Brain microvascular endothelial cell (primary cell): ENCODE data around the gene BCOR.

ENCODE experiments used
- DNase-seq: peaks from one replicate; pipeline ENCODE4 v3.0.0-alpha.2; 2020
- H3K27ac ChIP-seq: fragments of 250-450 bp; sonication (Bioruptor Pico); 2 replicates; pipeline ENCODE4 v1.5.1; 2020; ENCODE audit warnings: mild to moderate bottlenecking, moderate library complexity
- H3K27me3 ChIP-seq: fragments of 250-450 bp; sonication (Bioruptor Pico); replicated peaks from 2 replicates; pipeline ENCODE4 v1.5.1; 2020; ENCODE audit warnings: mild to moderate bottlenecking
- H3K36me3 ChIP-seq: fragments of 250-450 bp; sonication (Bioruptor Pico); replicated peaks from 2 replicates; pipeline ENCODE4 v1.5.1; 2020; ENCODE audit warnings: mild to moderate bottlenecking
- H3K4me3 ChIP-seq: 2 replicates; pipeline ENCODE4 v1.5.1; 2011; ENCODE audit warnings: low read depth, mild to moderate bottlenecking, control low read depth, low read length, moderate library complexity
- in situ Hi-C: cut with HindIII; loops from 2 replicates; pipeline ENCODE4 v1.10.0; 2017; ENCODE audit warnings: low sequenced_read_pairs, low pct_ligation_motif_present
- TF ChIP-seq, protein P1 (sequence below): IDR thresholded peaks from 2 replicates; pipeline ENCODE4 v1.5.1; 2011; ENCODE audit warnings: low read depth, mild to moderate bottlenecking, moderate library complexity, low read length, control low read depth, inconsistent platforms; ENCODE audit errors: missing control alignments

Gene BCOR

DNA sequence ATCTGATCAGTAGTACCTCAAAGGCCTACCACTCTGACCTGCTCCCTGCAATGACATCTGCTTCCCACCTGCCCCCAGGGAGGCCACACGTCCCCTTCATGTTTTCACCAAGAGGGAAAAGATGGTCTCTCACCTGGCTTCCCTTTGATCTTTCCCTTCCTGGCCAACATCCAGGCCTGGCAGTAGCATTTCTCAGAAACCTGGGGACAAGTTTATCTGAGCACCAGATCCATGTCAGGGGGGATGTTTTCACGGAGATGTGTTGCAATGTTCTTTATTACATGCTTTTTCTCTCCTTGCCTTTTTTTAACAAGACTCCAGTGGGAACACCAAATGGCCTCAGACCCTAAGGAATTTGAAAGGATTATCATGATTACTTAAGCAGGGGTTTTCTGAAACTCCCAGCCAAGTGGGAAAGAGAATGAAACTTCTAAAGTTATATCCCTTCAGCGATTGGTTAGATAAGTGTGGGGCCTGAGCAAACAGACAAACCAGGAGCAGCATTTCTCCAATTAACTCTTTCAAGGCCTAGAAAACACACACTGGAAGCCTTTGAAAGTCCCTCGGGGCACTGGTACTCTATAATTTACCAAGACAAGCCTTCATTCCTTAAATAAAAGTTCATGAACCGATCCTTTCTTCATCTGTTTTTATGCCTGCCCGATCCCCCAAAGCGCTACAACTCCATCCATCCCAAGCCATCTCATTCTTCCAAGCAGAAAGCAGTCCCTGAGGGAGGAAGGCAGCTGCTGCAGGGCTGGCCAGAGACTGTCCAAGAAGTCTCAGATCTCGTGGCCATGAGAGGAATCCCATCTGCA, 94.1 kb downstream of the BCOR start:
- no peaks in the 10 kb centered on the region for H3K36me3 ChIP-seq
- DNase-seq = no peak
- TF ChIP-seq, protein P1, sequence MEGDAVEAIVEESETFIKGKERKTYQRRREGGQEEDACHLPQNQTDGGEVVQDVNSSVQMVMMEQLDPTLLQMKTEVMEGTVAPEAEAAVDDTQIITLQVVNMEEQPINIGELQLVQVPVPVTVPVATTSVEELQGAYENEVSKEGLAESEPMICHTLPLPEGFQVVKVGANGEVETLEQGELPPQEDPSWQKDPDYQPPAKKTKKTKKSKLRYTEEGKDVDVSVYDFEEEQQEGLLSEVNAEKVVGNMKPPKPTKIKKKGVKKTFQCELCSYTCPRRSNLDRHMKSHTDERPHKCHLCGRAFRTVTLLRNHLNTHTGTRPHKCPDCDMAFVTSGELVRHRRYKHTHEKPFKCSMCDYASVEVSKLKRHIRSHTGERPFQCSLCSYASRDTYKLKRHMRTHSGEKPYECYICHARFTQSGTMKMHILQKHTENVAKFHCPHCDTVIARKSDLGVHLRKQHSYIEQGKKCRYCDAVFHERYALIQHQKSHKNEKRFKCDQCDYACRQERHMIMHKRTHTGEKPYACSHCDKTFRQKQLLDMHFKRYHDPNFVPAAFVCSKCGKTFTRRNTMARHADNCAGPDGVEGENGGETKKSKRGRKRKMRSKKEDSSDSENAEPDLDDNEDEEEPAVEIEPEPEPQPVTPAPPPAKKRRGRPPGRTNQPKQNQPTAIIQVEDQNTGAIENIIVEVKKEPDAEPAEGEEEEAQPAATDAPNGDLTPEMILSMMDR = no peak
- in situ Hi-C loops = no loop called here
- H3K27me3 ChIP-seq = no peaks in the 10 kb centered on the region
- H3K27ac ChIP-seq = no peak overlapping the region
- no peak overlapping the region for H3K4me3 ChIP-seq

DNA sequence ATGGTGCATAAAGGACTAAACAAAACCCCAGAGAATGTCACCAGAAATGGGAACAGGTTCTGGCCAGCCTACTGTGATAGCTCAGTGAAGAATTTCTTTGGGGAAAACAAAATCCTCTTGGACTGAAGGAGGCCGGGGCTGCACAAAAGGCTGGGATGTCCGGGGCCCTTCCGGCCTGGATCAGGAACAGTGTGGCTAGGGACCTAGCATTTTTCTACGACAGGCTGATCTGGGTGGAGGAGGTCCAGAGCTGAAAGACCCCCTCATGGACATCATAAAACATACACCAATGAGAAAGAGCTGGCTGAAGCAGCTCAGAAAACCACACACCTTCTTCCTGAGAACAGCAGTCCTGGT, 94.7 kb downstream of the BCOR start:
- in situ Hi-C loops = no loop called here
- DNase-seq = no peak
- TF ChIP-seq, protein P1 = no peak
- no peaks in the 10 kb centered on the region for H3K36me3 ChIP-seq
- H3K27ac ChIP-seq = no peak overlapping the region
- no peak overlapping the region for H3K4me3 ChIP-seq
- no peaks in the 10 kb centered on the region for H3K27me3 ChIP-seq
